Activated CD4-positive, alpha-beta T cell treated with anti-CD3 and anti-CD28 coated beads for 36 hours (primary cell): Measurements from ENCODE around the gene FA2H. TPM values are rescaled to one million over a fixed set of nuclear protein-coding genes. Genes with fewer than 3 reads are reported as not detected.

Experiments
- ATAC-seq: fragments of 200-7000 bp; cut with Tn5 transposase; one replicate; pipeline ENCODE4 v1.10.0; 2021; ENCODE audit warnings: mild to moderate bottlenecking, moderate library complexity
- CTCF ChIA-PET: fragments of 350-600 bp; sonication (Branson Sonifier 250); formaldehyde crosslinking; loops from one replicate; lab custom pipeline; 2021; ENCODE audit warnings: antibody characterized with exemption; lab: Charles Lee
- POLR2A ChIA-PET: fragments of 350-600 bp; sonication (Branson Sonifier 250); formaldehyde crosslinking; loops from one replicate; lab custom pipeline; 2021; ENCODE audit warnings: antibody characterized with exemption, inconsistent platforms; lab: Charles Lee
- DNase-seq: peaks from one replicate; pipeline ENCODE4 v3.0.0-alpha.2; 2020
- H3K27ac Mint-ChIP-seq: one replicate; pipeline ENCODE4 v1.8.0; 2021; ENCODE audit warnings: mixed read lengths
- H3K27me3 Mint-ChIP-seq: one replicate; pipeline ENCODE4 v1.8.0; 2021; ENCODE audit warnings: mixed read lengths
- H3K36me3 Mint-ChIP-seq: one replicate; pipeline ENCODE4 v1.8.0; 2021; ENCODE audit warnings: low read depth, mixed read lengths
- H3K4me1 Mint-ChIP-seq: one replicate; pipeline ENCODE4 v1.8.0; 2021; ENCODE audit warnings: mixed read lengths
- H3K4me3 Mint-ChIP-seq: one replicate; pipeline ENCODE4 v1.8.0; 2021; ENCODE audit warnings: mild to moderate bottlenecking, moderate library complexity, mixed read lengths
- H3K9me3 Mint-ChIP-seq: one replicate; pipeline ENCODE4 v1.8.0; 2021; ENCODE audit warnings: low read depth, mixed read lengths
- intact Hi-C, 2 experiments: fragments of 100-400 bp; cut with DNase I in 1 of 2; cut with micrococcal nuclease in 1 of 2; formaldehyde crosslinking; loops; one replicate each; pipeline versions ENCODE4 v1.14.2 to v1.15.1; 2022 to 2024; cut with DNase I, micrococcal nuclease
- total RNA-seq, 2 experiments: library from RNA; stranded (reverse); gene quantifications; one replicate each; pipeline ENCODE4 v1.2.3, GENCODE V29; 2021

Gene FA2H
- total RNA-seq, 2 experiments from 2014 or later: not detected

DNA sequence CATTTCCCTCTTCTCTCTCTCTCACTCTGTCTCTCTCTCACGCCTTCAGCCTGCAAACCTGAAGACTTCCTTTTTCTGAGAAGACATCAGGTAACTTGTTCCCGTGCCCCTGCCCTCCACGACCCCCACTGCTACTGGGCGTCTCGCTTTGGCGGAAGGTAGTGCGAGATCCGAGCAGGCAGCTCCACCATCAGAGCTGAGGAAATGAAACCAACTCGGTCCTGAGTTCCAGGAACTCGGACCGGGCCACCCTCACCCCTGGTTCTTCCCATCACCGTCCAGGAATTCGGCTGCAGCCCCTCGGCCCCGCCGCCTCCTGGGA is 74.5 kb downstream of the FA2H start:
- intact Hi-C loops: loop anchor here (1.0 to 10.0 kb wide), 9 partner anchors 33 to 449 kb away; partner anchors contain the start of genes RFWD3 (in 2 of the 2), FA2H (in 1 of the 2), LDHD (in 1 of the 2) and PSMD7 (in 1 of the 2)
- ATAC-seq: peak; percentile 5
- H3K27ac Mint-ChIP-seq: peak overlapping the region; percentile 100
- peak; percentile 59 for DNase-seq
- H3K36me3 Mint-ChIP-seq: peaks cover 28% of the 10 kb centered on the region
- ChIA-PET CTCF (interaction anchor here (0.6 to 5.3 kb wide), 10 partner anchors 10 to 162 kb away, joined by 3 to 27 read pairs (median 8); partner anchors contain the start of gene RFWD3), POLR2A (interaction anchor here (0.8 to 2.2 kb wide), 3 partner anchors 28 to 35 kb away, joined by 3 to 19 read pairs (median 11); partner anchors contain the start of gene RFWD3)
- no peaks in the 10 kb centered on the region for H3K27me3 Mint-ChIP-seq
- no peaks in the 10 kb centered on the region for H3K9me3 Mint-ChIP-seq
- H3K4me1 Mint-ChIP-seq: peaks cover 59% of the 10 kb centered on the region
- H3K4me3 Mint-ChIP-seq: peak overlapping the region; percentile 96

DNA sequence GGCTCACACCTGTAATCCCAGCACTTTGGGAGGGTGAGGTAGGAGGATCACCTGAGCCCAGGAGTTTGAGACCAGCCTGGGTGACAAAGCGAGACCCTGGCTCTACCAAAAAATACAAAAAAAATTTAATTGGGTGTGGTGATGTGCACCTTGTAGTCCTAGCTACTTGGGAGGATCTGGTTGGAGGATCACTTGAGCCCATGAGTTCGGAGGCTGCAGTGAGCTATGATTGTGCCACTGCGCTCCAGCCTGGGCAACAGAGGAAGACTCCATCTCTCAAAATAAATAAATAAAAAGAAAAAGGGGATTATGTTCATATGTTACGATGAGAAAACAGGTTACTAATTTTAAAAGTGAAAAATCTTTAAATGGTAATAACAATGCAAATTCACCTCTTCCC is 75.0 kb downstream of the FA2H start:
- H3K4me3 Mint-ChIP-seq: peak overlapping the region; percentile 96
- peaks cover 30% of the 10 kb centered on the region for H3K36me3 Mint-ChIP-seq
- H3K4me1 Mint-ChIP-seq: peaks cover 56% of the 10 kb centered on the region
- ChIA-PET CTCF (interaction anchor here (0.7 to 5.3 kb wide), 8 partner anchors 10 to 163 kb away, joined by 3 to 27 read pairs (median 8); partner anchors contain the start of gene RFWD3), POLR2A (interaction anchor here (2.1 to 2.2 kb wide), 2 partner anchors 33 to 35 kb away, joined by 11 to 19 read pairs; partner anchors contain the start of gene RFWD3)
- DNase-seq: peak; percentile 29
- H3K27me3 Mint-ChIP-seq: no peaks in the 10 kb centered on the region
- H3K27ac Mint-ChIP-seq: peak overlapping the region; percentile 60
- ATAC-seq: no peak
- no peaks in the 10 kb centered on the region for H3K9me3 Mint-ChIP-seq
- intact Hi-C loops: loop anchor here (1.0 to 10.0 kb wide), 9 partner anchors 33 to 449 kb away; partner anchors contain the start of genes RFWD3 (in 2 of the 2), FA2H (in 1 of the 2), LDHD (in 1 of the 2) and PSMD7 (in 1 of the 2)

DNA sequence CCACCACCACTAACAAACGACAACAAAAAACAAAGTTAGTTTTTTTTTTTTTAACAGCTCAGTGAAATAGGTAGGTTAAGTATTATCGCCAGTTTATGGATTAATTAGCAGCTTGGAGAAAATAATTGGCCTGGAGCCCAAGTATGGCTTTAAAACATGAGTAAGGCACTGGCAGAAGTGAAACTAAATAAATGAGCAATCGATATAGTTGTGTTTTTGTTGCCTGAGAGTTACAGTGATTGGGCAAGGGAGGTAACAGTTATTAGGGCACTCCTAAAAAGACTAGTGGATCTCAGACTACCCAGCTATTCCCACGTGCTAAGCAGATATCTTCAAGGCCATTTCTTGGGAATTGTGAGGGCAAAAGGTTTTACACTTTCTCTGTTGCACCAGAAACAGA is 76.4 kb downstream of the FA2H start:
- intact Hi-C loops: no loop called here

DNA sequence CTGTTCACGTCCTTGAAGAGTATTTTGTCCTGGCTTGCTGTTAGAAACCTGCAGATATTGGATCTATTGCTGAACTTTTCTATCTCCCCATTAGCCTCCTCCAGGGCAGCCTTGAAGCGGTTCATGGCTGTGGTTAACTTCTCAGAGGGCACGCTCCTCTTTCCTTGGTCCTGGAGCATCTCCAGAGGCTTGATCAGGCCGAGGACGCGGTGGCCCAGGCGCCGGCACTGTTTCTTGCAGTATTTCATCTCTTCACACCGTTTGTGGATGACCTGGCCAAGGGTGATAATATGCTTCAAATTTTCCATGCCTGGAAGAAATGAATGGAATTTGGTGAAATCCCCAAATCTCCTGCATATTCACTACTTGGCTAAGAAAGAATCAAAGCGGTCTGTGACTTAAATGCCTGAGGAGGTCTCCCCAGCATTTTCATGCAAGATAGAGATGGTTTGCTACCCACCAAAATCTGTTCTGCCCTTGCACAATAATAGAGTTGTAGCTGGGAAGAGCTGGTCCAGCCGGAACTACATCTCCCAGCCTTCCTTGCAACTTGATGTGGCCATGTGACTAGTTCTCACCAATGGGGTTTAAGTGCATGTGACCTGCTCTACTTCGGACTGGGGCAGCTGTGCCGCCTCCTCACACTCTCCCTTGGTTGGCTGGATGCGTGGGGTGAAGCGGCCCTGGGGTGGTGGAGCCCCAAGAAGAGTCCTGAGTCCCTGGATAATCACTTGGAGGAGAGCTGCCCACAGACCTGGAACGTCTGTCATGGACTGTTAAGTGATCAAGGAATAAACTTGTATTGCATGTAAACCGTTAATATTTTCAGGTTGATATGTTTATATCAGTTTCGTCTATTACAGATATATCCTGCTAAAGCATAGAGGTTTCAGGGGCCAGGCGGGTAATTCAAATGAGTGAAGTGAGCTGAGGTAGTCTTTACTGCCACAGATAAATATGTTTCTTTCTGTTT is 78.9 kb downstream of the FA2H start:
- peak overlapping the region; percentile 63 for H3K4me3 Mint-ChIP-seq
- no peaks in the 10 kb centered on the region for H3K9me3 Mint-ChIP-seq
- ChIA-PET CTCF (interaction anchor here (0.7 to 2.2 kb wide), 6 partner anchors 9 to 172 kb away, joined by 3 to 12 read pairs (median 4); no protein-coding TSS in a partner anchor), POLR2A (interaction anchor here (1.0 kb wide), 1 partner anchor 30 kb away, joined by 4 read pairs; the partner anchor contains the start of gene RFWD3)
- peaks cover 57% of the 10 kb centered on the region for H3K36me3 Mint-ChIP-seq
- intact Hi-C loops: no loop called here
- H3K27ac Mint-ChIP-seq: peak overlapping the region; percentile 60
- DNase-seq: peak; percentile 78
- peaks cover 45% of the 10 kb centered on the region for H3K4me1 Mint-ChIP-seq
- no peaks in the 10 kb centered on the region for H3K27me3 Mint-ChIP-seq
- peak; percentile 79 for ATAC-seq

More for the DNA sequence above, 76.4 kb downstream of the FA2H start:
- ChIA-PET POLR2A (interaction anchor here (0.6 kb wide), 1 partner anchor 91 kb away, joined by 3 read pairs; no protein-coding TSS in a partner anchor), CTCF (interaction anchor here (1.1 to 5.3 kb wide), 4 partner anchors 15 to 165 kb away, joined by 4 to 27 read pairs (median 8); no protein-coding TSS in a partner anchor)
- no peak for DNase-seq
- peak overlapping the region; percentile 83 for H3K27ac Mint-ChIP-seq
- no peak for ATAC-seq
- H3K4me1 Mint-ChIP-seq: peaks cover 56% of the 10 kb centered on the region
- H3K4me3 Mint-ChIP-seq: peak overlapping the region; percentile 96
- no peaks in the 10 kb centered on the region for H3K9me3 Mint-ChIP-seq
- peaks cover 40% of the 10 kb centered on the region for H3K36me3 Mint-ChIP-seq
- H3K27me3 Mint-ChIP-seq: no peaks in the 10 kb centered on the region

DNA sequence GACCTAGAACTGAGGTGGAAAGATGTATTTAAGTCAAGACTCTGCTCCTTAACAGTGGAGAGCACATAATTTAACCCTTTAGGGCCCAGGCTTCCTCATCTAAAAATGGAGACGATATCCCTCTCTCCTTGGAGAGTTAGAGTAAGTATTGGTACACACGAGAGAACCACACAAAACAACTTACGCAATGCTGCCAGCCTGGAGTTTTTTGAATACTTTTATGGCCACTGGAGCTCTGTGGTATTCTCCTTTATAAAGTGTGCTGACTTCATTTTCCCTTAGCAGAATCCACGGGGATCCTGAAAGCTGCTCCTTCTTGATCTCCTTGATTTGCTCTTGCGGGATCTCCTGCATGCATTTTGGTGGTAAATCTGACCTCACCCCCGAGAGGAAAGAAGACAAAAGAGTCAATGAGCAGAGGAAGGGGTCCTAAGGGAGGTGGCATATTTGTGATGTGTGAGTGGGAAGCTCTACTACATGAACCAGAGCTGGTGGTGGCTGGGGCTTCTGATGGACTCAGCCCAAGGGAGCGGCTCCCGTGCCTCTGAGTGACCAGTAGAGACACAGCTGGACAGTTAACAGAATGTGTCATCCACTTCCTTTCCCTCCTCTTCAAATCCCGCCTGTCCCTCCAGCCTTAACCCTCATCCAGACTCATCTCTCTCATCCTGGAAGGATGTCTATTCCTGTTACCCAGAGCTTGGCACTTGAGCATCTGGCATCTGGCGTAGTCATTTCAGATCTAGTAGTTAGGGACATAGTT is 83.3 kb downstream of the FA2H start:
- Mint-ChIP-seq H3K4me3 (no peak overlapping the region), H3K27me3 (no peaks in the 10 kb centered on the region), H3K36me3 (peaks cover 64% of the 10 kb centered on the region), H3K4me1 (peaks cover 14% of the 10 kb centered on the region), H3K27ac (no peak overlapping the region), H3K9me3 (no peaks in the 10 kb centered on the region)
- no peak for DNase-seq
- intact Hi-C loops: no loop called here
- POLR2A ChIA-PET: no interaction called here
- ATAC-seq: no peak
- CTCF ChIA-PET: interaction anchor here (0.6 to 0.9 kb wide), 2 partner anchors 53 to 342 kb away, joined by 4 to 6 read pairs; no protein-coding TSS in a partner anchor

DNA sequence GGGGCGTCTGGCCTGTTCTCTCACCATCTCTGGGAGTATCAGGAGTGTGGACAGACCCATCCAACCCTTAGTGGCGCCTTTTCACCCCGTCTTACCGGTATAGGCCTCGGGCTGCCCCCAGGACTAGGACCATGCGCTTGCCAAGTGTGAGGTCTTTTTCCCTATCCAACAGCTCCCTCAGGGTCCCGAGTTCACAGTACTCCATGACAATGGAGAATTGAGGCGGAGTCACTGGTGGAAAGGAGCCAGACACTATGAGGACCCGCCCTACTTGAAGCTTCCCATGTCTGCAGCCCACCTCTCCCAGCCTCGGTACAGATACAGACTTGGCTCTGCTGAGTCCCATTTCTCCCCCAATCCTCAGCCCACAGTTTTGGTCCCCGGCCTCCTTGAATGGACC is 92.1 kb downstream of the FA2H start:
- H3K4me3 Mint-ChIP-seq: no peak overlapping the region
- H3K27me3 Mint-ChIP-seq: no peaks in the 10 kb centered on the region
- ChIA-PET CTCF (interaction anchor here (0.6 kb wide), 1 partner anchor 664 kb away, joined by 3 read pairs; no protein-coding TSS in a partner anchor), POLR2A (no interaction called here)
- intact Hi-C loops: no loop called here
- no peak for ATAC-seq
- no peaks in the 10 kb centered on the region for H3K9me3 Mint-ChIP-seq
- no peak for DNase-seq
- H3K36me3 Mint-ChIP-seq: peaks cover 32% of the 10 kb centered on the region
- peaks cover 3% of the 10 kb centered on the region for H3K4me1 Mint-ChIP-seq
- no peak overlapping the region for H3K27ac Mint-ChIP-seq

DNA sequence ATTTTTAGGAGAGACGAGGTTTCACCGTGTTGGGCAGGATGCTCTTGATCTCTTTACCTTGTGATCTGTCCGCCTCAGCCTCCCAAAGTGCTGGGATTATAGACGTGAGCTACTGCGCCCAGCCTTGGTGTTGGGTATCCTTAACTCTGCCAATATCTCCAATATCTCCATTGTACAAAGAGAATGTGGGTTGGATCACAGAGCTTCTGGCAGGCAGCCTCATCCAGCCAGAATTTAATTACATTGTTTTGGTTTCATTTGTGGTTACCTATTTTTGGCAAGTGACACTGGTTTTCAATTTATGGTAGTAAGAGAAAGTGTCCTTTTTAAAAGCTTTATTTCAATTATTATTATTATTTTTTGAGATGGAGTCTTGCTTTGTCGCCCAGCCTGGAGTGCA is 93.9 kb downstream of the FA2H start:
- ChIA-PET POLR2A (interaction anchor here (0.6 kb wide), 1 partner anchor 26 kb away, joined by 6 read pairs; no protein-coding TSS in a partner anchor), CTCF (interaction anchor here (0.6 to 1.6 kb wide), 4 partner anchors 15 to 45 kb away, joined by 3 to 7 read pairs (median 4); partner anchors contain the start of gene MLKL)
- ATAC-seq: no peak
- Mint-ChIP-seq H3K9me3 (no peaks in the 10 kb centered on the region), H3K4me1 (peaks cover 3% of the 10 kb centered on the region), H3K4me3 (no peak overlapping the region), H3K27ac (no peak overlapping the region), H3K27me3 (no peaks in the 10 kb centered on the region), H3K36me3 (peaks cover 28% of the 10 kb centered on the region)
- no peak for DNase-seq
- intact Hi-C loops: no loop called here

DNA sequence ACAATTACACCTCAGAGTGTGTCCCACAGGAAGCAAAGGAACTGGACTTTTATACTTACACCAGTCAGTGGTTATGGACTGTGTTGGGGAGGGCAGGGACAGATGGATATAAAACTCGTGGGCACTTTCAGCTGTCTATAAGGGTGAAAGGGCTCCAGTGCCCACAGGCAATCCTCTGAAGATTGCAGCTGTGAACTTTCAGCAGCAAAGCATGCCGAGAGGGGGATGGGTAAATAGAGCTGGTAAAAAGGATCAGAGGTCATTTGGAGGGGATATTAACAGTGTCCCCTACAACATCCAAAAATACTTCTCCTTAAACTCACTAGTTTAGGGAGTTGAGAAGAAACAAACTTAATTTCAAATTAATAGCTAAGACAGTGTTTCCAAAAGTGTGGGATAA is 94.6 kb downstream of the FA2H start:
- peaks cover 3% of the 10 kb centered on the region for H3K4me1 Mint-ChIP-seq
- H3K4me3 Mint-ChIP-seq: no peak overlapping the region
- no peak overlapping the region for H3K27ac Mint-ChIP-seq
- intact Hi-C loops: no loop called here
- ATAC-seq (no peak), DNase-seq (no peak)
- ChIA-PET CTCF (interaction anchor here (0.6 to 1.7 kb wide), 5 partner anchors 13 to 44 kb away, joined by 3 to 7 read pairs (median 5); partner anchors contain the start of genes MLKL and RFWD3), POLR2A (no interaction called here)
- H3K36me3 Mint-ChIP-seq: peaks cover 25% of the 10 kb centered on the region
- H3K27me3 Mint-ChIP-seq: no peaks in the 10 kb centered on the region
- no peaks in the 10 kb centered on the region for H3K9me3 Mint-ChIP-seq

DNA sequence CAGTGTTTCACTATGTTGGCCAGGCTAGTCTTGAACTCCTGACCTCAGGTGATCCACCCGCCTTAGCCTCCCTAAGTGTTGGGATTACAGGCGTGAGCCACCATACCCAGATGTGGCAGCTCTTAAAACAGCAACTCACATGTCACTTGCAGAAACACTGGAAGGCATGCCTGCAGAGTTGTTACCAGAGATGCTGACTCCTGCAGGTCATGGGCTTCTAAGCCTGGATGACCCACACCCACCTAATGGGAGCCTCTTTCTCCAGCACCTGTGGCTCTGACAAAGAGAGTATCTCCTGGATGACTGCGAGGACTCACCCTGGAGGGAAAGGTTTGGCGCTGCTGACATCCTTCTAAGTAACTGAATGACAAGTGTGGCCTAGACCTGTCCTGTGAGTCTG is 96.8 kb downstream of the FA2H start:
- DNase-seq: no peak
- no peaks in the 10 kb centered on the region for H3K4me1 Mint-ChIP-seq
- POLR2A ChIA-PET: no interaction called here
- CTCF ChIA-PET: no interaction called here
- H3K9me3 Mint-ChIP-seq: no peaks in the 10 kb centered on the region
- intact Hi-C loops: no loop called here
- H3K4me3 Mint-ChIP-seq: no peak overlapping the region
- ATAC-seq: no peak
- H3K27ac Mint-ChIP-seq: peak overlapping the region; percentile 31
- peaks cover 29% of the 10 kb centered on the region for H3K36me3 Mint-ChIP-seq
- no peaks in the 10 kb centered on the region for H3K27me3 Mint-ChIP-seq

DNA sequence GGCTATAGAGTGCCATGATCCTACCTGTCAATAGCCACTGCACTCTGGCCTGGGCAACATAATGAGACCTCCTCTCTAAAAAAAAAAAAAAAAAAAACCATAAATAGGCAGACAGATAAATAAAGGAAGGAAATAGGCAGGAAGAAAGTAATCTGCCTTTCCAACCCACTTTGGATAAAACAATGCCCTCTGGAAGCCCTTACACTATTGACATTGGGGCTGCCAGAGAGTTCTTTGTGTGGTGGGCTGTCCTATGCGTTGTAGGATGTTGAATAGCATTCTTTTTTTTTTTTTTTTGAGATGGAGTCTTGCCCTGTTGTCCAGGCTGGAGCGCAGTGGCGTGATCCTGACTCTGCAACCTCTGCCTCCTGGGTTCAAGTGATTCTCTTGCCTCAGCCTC is 100.7 kb downstream of the FA2H start:
- Mint-ChIP-seq H3K27ac (no peak overlapping the region), H3K27me3 (no peaks in the 10 kb centered on the region), H3K36me3 (peaks cover 34% of the 10 kb centered on the region), H3K4me1 (no peaks in the 10 kb centered on the region), H3K4me3 (no peak overlapping the region), H3K9me3 (no peaks in the 10 kb centered on the region)
- ATAC-seq: no peak
- ChIA-PET CTCF (no interaction called here), POLR2A (no interaction called here)
- intact Hi-C loops: no loop called here
- DNase-seq: no peak
